MCF 10A (cell line): ENCODE measurements around the gene SMIM35. TPM values are rescaled to one million over a fixed set of nuclear protein-coding genes. Genes with fewer than 3 reads are reported as not detected.
A peak's percentile ranks its signal among the peaks of the same experiment; 100 is the strongest.

Experiments used
- BruUV-seq: library from RNA; stranded (reverse); fragments of 400-500 nt; replicated peaks from 2 replicates; lab custom pipeline; 2021; lab: Mats Ljungman, UMichigan
- CTCF ChIA-PET: fragments of 300-600 bp; sonication (Branson Sonifier 250); formaldehyde crosslinking; extraction: SDS; loops from one replicate; lab custom pipeline; 2021; ENCODE audit warnings: antibody characterized with exemption, inconsistent platforms; lab: Yijun Ruan, JAX
- POLR2A ChIA-PET: fragments of 300-600, 350-650 bp; sonication (Branson Sonifier 250); formaldehyde crosslinking; extraction: SDS; loops from one replicate; lab custom pipeline; 2020; ENCODE audit warnings: antibody characterized with exemption, inconsistent platforms; lab: Yijun Ruan, JAX
- DNase-seq: peaks from one replicate; pipeline ENCODE4 v3.0.0-alpha.2; 2018; ENCODE audit not compliant: unreplicated experiment
- H3K27ac Mint-ChIP-seq: one replicate; pipeline ENCODE4 v1.8.0; 2022; ENCODE audit warnings: mild to moderate bottlenecking, low read depth, mixed read lengths; ENCODE audit not compliant: unreplicated experiment
- H3K27me3 Mint-ChIP-seq: one replicate; pipeline ENCODE4 v1.8.0; 2022; ENCODE audit warnings: mixed read lengths; ENCODE audit not compliant: insufficient read depth, unreplicated experiment
- H3K36me3 Mint-ChIP-seq: one replicate; pipeline ENCODE4 v1.8.0; 2022; ENCODE audit warnings: mild to moderate bottlenecking, moderate library complexity, mixed read lengths; ENCODE audit not compliant: insufficient read depth, unreplicated experiment
- H3K4me1 Mint-ChIP-seq: one replicate; pipeline ENCODE4 v1.8.0; 2022; ENCODE audit warnings: mixed read lengths; ENCODE audit not compliant: insufficient read depth, unreplicated experiment
- H3K4me3 Mint-ChIP-seq: one replicate; pipeline ENCODE4 v1.8.0; 2022; ENCODE audit warnings: mild to moderate bottlenecking, moderate library complexity, mixed read lengths; ENCODE audit not compliant: unreplicated experiment
- H3K9me3 Mint-ChIP-seq: one replicate; pipeline ENCODE4 v1.8.0; 2022; ENCODE audit warnings: mixed read lengths; ENCODE audit not compliant: unreplicated experiment
- intact Hi-C: fragments of 100-400 bp; cut with micrococcal nuclease; formaldehyde crosslinking; loops from 2 replicates; pipeline ENCODE4 v1.14.1; 2022
- total RNA-seq: library from RNA; stranded (reverse); gene quantifications from 2 replicates; pipeline ENCODE4 v1.2.3, GENCODE V29; 2022
- TF ChIP-seq, protein P1 (sequence below): fragments of 200-600 bp; IDR thresholded peaks from one replicate; pipeline ENCODE4 v1.8.0; 2022; ENCODE audit warnings: antibody characterized with exemption, mild to moderate bottlenecking; ENCODE audit not compliant: unreplicated experiment

Gene SMIM35
- total RNA-seq, 1 experiment from 2014 or later, result not detected

- POLR2A ChIA-PET, result no interaction called here
- H3K27me3 Mint-ChIP-seq, result peaks cover 34% of the 10 kb centered on the region
- intact Hi-C loops, result no loop called here
- no peak overlapping the region for H3K4me3 Mint-ChIP-seq
- no peak overlapping the region for H3K27ac Mint-ChIP-seq
- TF ChIP-seq, protein P1, sequence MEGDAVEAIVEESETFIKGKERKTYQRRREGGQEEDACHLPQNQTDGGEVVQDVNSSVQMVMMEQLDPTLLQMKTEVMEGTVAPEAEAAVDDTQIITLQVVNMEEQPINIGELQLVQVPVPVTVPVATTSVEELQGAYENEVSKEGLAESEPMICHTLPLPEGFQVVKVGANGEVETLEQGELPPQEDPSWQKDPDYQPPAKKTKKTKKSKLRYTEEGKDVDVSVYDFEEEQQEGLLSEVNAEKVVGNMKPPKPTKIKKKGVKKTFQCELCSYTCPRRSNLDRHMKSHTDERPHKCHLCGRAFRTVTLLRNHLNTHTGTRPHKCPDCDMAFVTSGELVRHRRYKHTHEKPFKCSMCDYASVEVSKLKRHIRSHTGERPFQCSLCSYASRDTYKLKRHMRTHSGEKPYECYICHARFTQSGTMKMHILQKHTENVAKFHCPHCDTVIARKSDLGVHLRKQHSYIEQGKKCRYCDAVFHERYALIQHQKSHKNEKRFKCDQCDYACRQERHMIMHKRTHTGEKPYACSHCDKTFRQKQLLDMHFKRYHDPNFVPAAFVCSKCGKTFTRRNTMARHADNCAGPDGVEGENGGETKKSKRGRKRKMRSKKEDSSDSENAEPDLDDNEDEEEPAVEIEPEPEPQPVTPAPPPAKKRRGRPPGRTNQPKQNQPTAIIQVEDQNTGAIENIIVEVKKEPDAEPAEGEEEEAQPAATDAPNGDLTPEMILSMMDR, result no peak
- no peaks in the 10 kb centered on the region for H3K9me3 Mint-ChIP-seq
- H3K4me1 Mint-ChIP-seq, result no peaks in the 10 kb centered on the region
- BruUV-seq, result no TSS peak
- CTCF ChIA-PET, result interaction anchor here (1.2 kb wide), 1 partner anchor 11 kb away, joined by 8 read pairs; no protein-coding TSS in a partner anchor
- no peak for DNase-seq
- no peaks in the 10 kb centered on the region for H3K36me3 Mint-ChIP-seq
These were observed 47.1 kb upstream of the SMIM35 start for GRCh38 chr11:118133816-118134215.

DNA sequence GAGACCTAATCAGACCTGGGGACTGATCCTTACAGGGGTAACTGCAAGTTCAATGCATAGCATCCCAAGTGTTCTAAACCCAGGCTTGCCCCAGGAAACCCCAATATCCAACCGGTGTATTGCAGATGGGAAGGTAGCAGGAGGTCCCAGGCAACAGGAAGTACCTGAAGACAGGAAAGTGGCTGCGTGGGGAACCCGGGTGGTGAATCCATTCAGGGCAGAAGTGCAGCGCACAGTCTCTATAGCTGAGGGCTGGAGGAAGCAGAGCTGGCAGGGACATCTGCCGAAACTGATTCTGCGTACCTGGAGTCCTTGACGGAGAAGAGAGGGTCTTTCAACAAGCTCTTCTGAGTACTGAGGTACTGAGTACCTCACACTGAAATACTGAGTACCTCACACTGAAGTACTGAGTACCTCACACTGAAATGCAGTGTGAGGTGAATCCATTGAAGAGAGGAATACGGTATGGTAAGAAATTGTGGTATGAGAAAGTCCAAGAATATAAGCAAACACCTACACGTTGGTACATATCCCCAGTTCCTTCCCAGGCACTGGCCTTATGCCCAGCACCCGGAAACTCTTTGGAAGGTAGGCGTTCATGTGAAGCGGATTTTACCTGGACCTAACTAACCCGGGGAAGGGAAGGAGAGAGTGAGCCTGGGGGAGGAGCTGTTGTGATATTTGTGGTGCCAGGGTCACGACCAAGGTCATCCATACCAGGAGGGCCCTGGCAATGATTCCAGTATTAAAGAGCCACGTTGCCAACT is 45.8 kb upstream of the SMIM35 start:
- intact Hi-C loops, result no loop called here
- no TSS peak for BruUV-seq
- H3K9me3 Mint-ChIP-seq, result no peaks in the 10 kb centered on the region
- ChIA-PET POLR2A (interaction anchor here (0.6 kb wide), 1 partner anchor 55 kb away, joined by 3 read pairs; no protein-coding TSS in a partner anchor), CTCF (interaction anchor here (1.2 to 2.1 kb wide), 2 partner anchors 12 to 39 kb away, joined by 8 to 10 read pairs; no protein-coding TSS in a partner anchor)
- peak; percentile 57 for DNase-seq
- no peak overlapping the region for H3K27ac Mint-ChIP-seq
- no peaks in the 10 kb centered on the region for H3K4me1 Mint-ChIP-seq
- no peaks in the 10 kb centered on the region for H3K36me3 Mint-ChIP-seq
- peaks cover 22% of the 10 kb centered on the region for H3K27me3 Mint-ChIP-seq
- TF ChIP-seq, protein P1, result no peak
- no peak overlapping the region for H3K4me3 Mint-ChIP-seq

DNA sequence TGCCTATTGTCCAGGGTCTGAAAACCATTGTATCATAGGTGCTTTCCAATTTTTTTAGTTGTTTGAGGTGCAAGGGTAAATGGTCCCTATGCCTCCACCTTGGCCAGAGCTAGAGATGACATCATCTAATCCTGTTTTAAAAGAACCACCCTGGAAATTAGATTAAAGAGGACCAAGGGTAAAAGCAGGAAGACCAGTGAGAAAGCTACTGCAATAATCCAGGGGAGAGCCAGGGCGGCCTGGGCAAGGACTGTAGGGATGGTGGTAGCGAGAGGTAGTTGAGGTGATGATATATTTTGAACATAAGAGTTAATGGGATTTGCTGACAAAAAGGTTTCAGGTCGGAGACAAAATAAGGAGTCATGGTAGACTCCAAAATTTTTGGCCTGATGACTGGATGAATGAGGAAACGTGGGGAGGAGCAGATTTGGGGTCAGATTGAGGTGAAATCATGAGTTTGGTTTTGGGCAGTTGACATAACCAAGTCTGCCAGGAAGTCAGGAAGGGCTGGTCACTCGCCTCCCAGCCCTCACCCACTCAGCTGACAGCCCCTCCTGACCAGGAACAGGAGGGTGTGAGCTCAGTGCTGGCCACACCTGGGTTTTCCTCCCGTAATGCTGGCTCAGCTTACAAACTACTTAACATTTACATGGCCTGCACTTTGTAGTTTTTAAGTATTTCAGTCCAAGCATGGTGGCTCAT is 42.9 kb upstream of the SMIM35 start:
- peak; percentile 11 for DNase-seq
- Mint-ChIP-seq H3K27me3 (peaks cover 8% of the 10 kb centered on the region), H3K36me3 (no peaks in the 10 kb centered on the region), H3K4me3 (no peak overlapping the region), H3K4me1 (no peaks in the 10 kb centered on the region), H3K9me3 (no peaks in the 10 kb centered on the region), H3K27ac (no peak overlapping the region)
- POLR2A ChIA-PET, result no interaction called here
- TF ChIP-seq, protein P1, result no peak
- no TSS peak for BruUV-seq
- intact Hi-C loops, result no loop called here
- CTCF ChIA-PET, result no interaction called here

GRCh38 chr11:118128721-118129470 is 42.1 kb upstream of the SMIM35 start:
- no peaks in the 10 kb centered on the region for H3K4me1 Mint-ChIP-seq
- TF ChIP-seq, protein P1, result no peak
- H3K9me3 Mint-ChIP-seq, result no peaks in the 10 kb centered on the region
- no peak overlapping the region for H3K27ac Mint-ChIP-seq
- intact Hi-C loops, result no loop called here
- ChIA-PET POLR2A (no interaction called here), CTCF (no interaction called here)
- no peaks in the 10 kb centered on the region for H3K36me3 Mint-ChIP-seq
- H3K27me3 Mint-ChIP-seq, result peaks cover 1% of the 10 kb centered on the region
- H3K4me3 Mint-ChIP-seq, result no peak overlapping the region
- no TSS peak for BruUV-seq
- DNase-seq, result no peak
